ENCODE data around the gene CCR8.
A peak's percentile ranks its signal among the peaks of the same experiment; 100 is the strongest.

DNA sequence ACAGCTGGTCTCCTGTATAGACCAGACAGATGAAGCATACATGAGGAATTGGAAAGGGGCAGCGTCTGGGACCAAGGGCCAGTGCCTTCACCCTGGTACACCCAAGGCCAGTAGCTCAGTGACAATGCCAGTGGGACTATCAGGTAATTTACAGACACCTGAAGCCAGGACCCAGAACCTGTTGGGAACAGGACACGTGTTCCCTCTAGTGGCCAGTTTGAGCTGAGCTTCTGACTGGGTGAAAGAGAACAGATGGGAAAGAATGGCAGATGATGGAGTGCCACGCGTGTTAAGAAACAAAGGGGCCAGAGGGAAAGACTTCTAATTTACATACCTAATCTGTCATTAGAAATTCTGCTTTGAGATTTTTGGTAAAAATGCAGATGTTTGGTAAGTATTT is 48.6 kb downstream of the CCR8 start:
- TF ChIP-seq, protein P1, sequence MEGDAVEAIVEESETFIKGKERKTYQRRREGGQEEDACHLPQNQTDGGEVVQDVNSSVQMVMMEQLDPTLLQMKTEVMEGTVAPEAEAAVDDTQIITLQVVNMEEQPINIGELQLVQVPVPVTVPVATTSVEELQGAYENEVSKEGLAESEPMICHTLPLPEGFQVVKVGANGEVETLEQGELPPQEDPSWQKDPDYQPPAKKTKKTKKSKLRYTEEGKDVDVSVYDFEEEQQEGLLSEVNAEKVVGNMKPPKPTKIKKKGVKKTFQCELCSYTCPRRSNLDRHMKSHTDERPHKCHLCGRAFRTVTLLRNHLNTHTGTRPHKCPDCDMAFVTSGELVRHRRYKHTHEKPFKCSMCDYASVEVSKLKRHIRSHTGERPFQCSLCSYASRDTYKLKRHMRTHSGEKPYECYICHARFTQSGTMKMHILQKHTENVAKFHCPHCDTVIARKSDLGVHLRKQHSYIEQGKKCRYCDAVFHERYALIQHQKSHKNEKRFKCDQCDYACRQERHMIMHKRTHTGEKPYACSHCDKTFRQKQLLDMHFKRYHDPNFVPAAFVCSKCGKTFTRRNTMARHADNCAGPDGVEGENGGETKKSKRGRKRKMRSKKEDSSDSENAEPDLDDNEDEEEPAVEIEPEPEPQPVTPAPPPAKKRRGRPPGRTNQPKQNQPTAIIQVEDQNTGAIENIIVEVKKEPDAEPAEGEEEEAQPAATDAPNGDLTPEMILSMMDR (conservative IDR thresholded peaks at IDR 0.05 in 1 of 2, IDR thresholded peaks at IDR 0.05 in 1 of 2; ENCODE audit: low read depth in 1 of 2, low read length in 2 of 2), result peak; percentile 40 to 64
- TF ChIP-seq EZH2 (IDR thresholded peaks at IDR 0.05; ENCODE audit: low read length, missing control alignments), result no peak

Measured in fibroblast of lung (primary cell).